Neural cell (in vitro differentiated cells): ENCODE measurements around the gene P2RY14. TPM values are rescaled to one million over a fixed set of nuclear protein-coding genes. Genes with fewer than 3 reads are reported as not detected.

Experiments used
- H2AFZ ChIP-seq: fragments of 200-600, 300-800 bp; sonication (generic), shearing (Covaris generic); 2 replicates; pipeline ENCODE4 v1.6.0; 2014; ENCODE audit warnings: low read depth, mild to moderate bottlenecking, antibody characterized with exemption, low read length, moderate library complexity
- H3F3A ChIP-seq: fragments of 200-600 bp; shearing (Covaris generic); 2 replicates; pipeline ENCODE4 v1.6.1; 2016; ENCODE audit warnings: mild to moderate bottlenecking, moderate library complexity, mixed read lengths, antibody characterized with exemption, low read length; ENCODE audit not compliant: insufficient read depth, poor library complexity, severe bottlenecking
- H3K27ac ChIP-seq: fragments of 200-600, 300-800 bp; sonication (generic), shearing (Covaris generic); 2 replicates; pipeline ENCODE4 v1.5.1; 2014; ENCODE audit warnings: mild to moderate bottlenecking, low read length, moderate library complexity
- H3K27me3 ChIP-seq: fragments of 300-800, 200-600 bp; sonication (generic), shearing (Covaris generic); 2 replicates; pipeline ENCODE4 v1.6.0; 2014; ENCODE audit warnings: mild to moderate bottlenecking, low read depth, low read length, moderate library complexity; ENCODE audit not compliant: insufficient read depth
- H3K36me3 ChIP-seq: fragments of 300-800, 200-600 bp; sonication (generic), shearing (Covaris generic); 2 replicates; pipeline ENCODE4 v1.5.1; 2014; ENCODE audit warnings: mild to moderate bottlenecking, antibody characterized with exemption, low read length, moderate library complexity; ENCODE audit not compliant: insufficient read depth
- H3K4me2 ChIP-seq: fragments of 300-800, 200-600 bp; sonication (generic), shearing (Covaris generic); 2 replicates; pipeline ENCODE4 v1.6.0; 2014; ENCODE audit warnings: mild to moderate bottlenecking, low read length
- H3K4me3 ChIP-seq: fragments of 300-800, 200-600 bp; sonication (generic), shearing (Covaris generic); 2 replicates; pipeline ENCODE4 v1.5.1; 2014; ENCODE audit warnings: mild to moderate bottlenecking, low read length, moderate library complexity
- H3K79me2 ChIP-seq: fragments of 200-600 bp; shearing (Covaris generic); replicated peaks from 2 replicates; pipeline ENCODE4 v1.6.0; 2014; ENCODE audit warnings: mild to moderate bottlenecking, low read length, moderate library complexity; ENCODE audit not compliant: insufficient read depth
- H3K9ac ChIP-seq: fragments of 300-800, 200-600 bp; sonication (generic), shearing (Covaris generic); 2 replicates; pipeline ENCODE4 v1.6.1; 2016; ENCODE audit warnings: mild to moderate bottlenecking, low read length, mixed read lengths
- H3K9me2 ChIP-seq: fragments of 200-600 bp; shearing (Covaris generic); 2 replicates; pipeline ENCODE4 v1.6.1; 2016; ENCODE audit warnings: mild to moderate bottlenecking, low read length, mixed read lengths; ENCODE audit not compliant: insufficient read depth
- H3K9me3 ChIP-seq: fragments of 200-600, 300-800 bp; sonication (generic), shearing (Covaris generic); 2 replicates; pipeline ENCODE4 v1.6.1; 2016; ENCODE audit warnings: mild to moderate bottlenecking, mixed run types, low read length, moderate library complexity, mixed read lengths
- H4K20me1 ChIP-seq: fragments of 200-600 bp; shearing (Covaris generic); 2 replicates; pipeline ENCODE4 v1.6.1; 2016; ENCODE audit warnings: mild to moderate bottlenecking, mixed run types; ENCODE audit not compliant: insufficient read depth
- CTCF ChIP-seq: fragments of 450-650 bp; IDR thresholded peaks from 2 replicates; pipeline ENCODE4 v1.5.1; 2014; ENCODE audit warnings: antibody characterized with exemption, mild to moderate bottlenecking, moderate library complexity; ENCODE audit not compliant: poor library complexity, severe bottlenecking
- EP300 ChIP-seq: fragments of 450-650 bp; conservative IDR thresholded peaks from 2 replicates; pipeline ENCODE4 v1.6.1; 2014; ENCODE audit warnings: antibody characterized with exemption, mild to moderate bottlenecking, moderate library complexity; ENCODE audit not compliant: poor library complexity, severe bottlenecking
- EZH2 ChIP-seq: fragments of 200-600, 300-800 bp; shearing (Covaris generic), sonication (generic); IDR thresholded peaks from 2 replicates; pipeline ENCODE4 v1.6.1; 2014; ENCODE audit warnings: antibody characterized with exemption, low read length, borderline replicate concordance, mild to moderate bottlenecking; ENCODE audit not compliant: insufficient read depth, poor library complexity, severe bottlenecking
- MXI1 ChIP-seq: fragments of 450-650 bp; conservative IDR thresholded peaks from 2 replicates; pipeline ENCODE4 v1.6.1; 2014; ENCODE audit warnings: antibody characterized with exemption, mild to moderate bottlenecking; ENCODE audit not compliant: poor library complexity, severe bottlenecking
- POLR2AphosphoS5 ChIP-seq: IDR thresholded peaks from 2 replicates; pipeline ENCODE4 v1.6.1; 2012
- RAD21 ChIP-seq: fragments of 450-650 bp; conservative IDR thresholded peaks from 2 replicates; pipeline ENCODE4 v1.6.1; 2014; ENCODE audit warnings: antibody characterized with exemption, mild to moderate bottlenecking, moderate library complexity
- REST ChIP-seq: IDR thresholded peaks from 2 replicates; pipeline ENCODE4 v1.6.1; 2012; ENCODE audit warnings: borderline replicate concordance
- SMC3 ChIP-seq: fragments of 450-650 bp; conservative IDR thresholded peaks from 2 replicates; pipeline ENCODE4 v1.6.1; 2014; ENCODE audit warnings: antibody characterized with exemption, mild to moderate bottlenecking, moderate library complexity; ENCODE audit not compliant: poor library complexity
- TAF1 ChIP-seq: IDR thresholded peaks from 2 replicates; pipeline ENCODE4 v1.6.1; 2012; ENCODE audit warnings: low read depth
- polyA plus RNA-seq: library from polyadenylated mRNA; depleted of rRNA; stranded (reverse); fragments of >200 nt; gene quantifications from 2 replicates; pipeline ENCODE4 v1.2.3, GENCODE V29; 2014

The P2RY14 gene
- polyA plus RNA-seq, 1 donor from 2014 or later = not detected

- no peak overlapping the region for H3K27ac ChIP-seq
- no peak for TF ChIP-seq REST
- no peak for TF ChIP-seq SMC3
- no peak for TF ChIP-seq TAF1
- TF ChIP-seq EP300 = no peak
- H3K79me2 ChIP-seq = no peaks in the 10 kb centered on the region
- H3K9me3 ChIP-seq = no peaks in the 10 kb centered on the region
- peaks cover 4% of the 10 kb centered on the region for H4K20me1 ChIP-seq
- H3K4me3 ChIP-seq = no peak overlapping the region
- peaks cover 5% of the 10 kb centered on the region for H3K36me3 ChIP-seq
- no peak overlapping the region for H2AFZ ChIP-seq
- H3K9me2 ChIP-seq = no peaks in the 10 kb centered on the region
- no peaks in the 10 kb centered on the region for H3K27me3 ChIP-seq
- no peak overlapping the region for H3K9ac ChIP-seq
- H3F3A ChIP-seq = no peaks in the 10 kb centered on the region
- no peak overlapping the region for H3K4me2 ChIP-seq
These were observed 51.5 kb downstream of the P2RY14 start for GRCh38 chr3:151226825-151227224.

GRCh38 chr3:151226088-151226563, 52.2 kb downstream of the P2RY14 start:
- H3F3A ChIP-seq = no peaks in the 10 kb centered on the region
- no peak overlapping the region for H2AFZ ChIP-seq
- H3K4me2 ChIP-seq = no peak overlapping the region
- H3K36me3 ChIP-seq = peaks cover 5% of the 10 kb centered on the region
- no peak overlapping the region for H3K9ac ChIP-seq
- H3K27ac ChIP-seq = no peak overlapping the region
- H3K9me3 ChIP-seq = no peaks in the 10 kb centered on the region
- TF ChIP-seq RAD21 (no peak), MXI1 (no peak), EP300 (no peak), SMC3 (no peak), TAF1 (no peak), EZH2 (no peak), CTCF (no peak), REST (no peak), POLR2AphosphoS5 (no peak)
- no peaks in the 10 kb centered on the region for H3K27me3 ChIP-seq
- no peak overlapping the region for H3K4me3 ChIP-seq
- no peaks in the 10 kb centered on the region for H3K79me2 ChIP-seq
- peaks cover 4% of the 10 kb centered on the region for H4K20me1 ChIP-seq
- H3K9me2 ChIP-seq = no peaks in the 10 kb centered on the region
